GM21723 (cell line): ENCODE results near the gene SS18L1.

Experiments
- ATAC-seq: cut with Tn5 transposase; IDR thresholded peaks from one replicate; pipeline ENCODE4 v1.9.1; 2021; ENCODE audit warnings: mild to moderate bottlenecking, moderate library complexity; ENCODE audit not compliant: unreplicated experiment

The SS18L1 gene

GRCh38 chr20:62222972-62223371 is 79.4 kb downstream of the SS18L1 start:
- no peak for ATAC-seq

GRCh38 chr20:62223571-62223970 is 80.0 kb downstream of the SS18L1 start:
- no peak for ATAC-seq

- ATAC-seq, result no peak
Measured at GRCh38 chr20:62224113-62224855, 80.7 kb downstream of the SS18L1 start.

- ATAC-seq, result no peak
Measured at GRCh38 chr20:62225026-62225425, 81.5 kb downstream of the SS18L1 start.

GRCh38 chr20:62225820-62226635 is 82.5 kb downstream of the SS18L1 start:
- ATAC-seq, result no peak

- no peak for ATAC-seq
Measured at GRCh38 chr20:62226707-62227590, 83.4 kb downstream of the SS18L1 start.

- no peak for ATAC-seq
Measured at GRCh38 chr20:62227591-62227976, 84.0 kb downstream of the SS18L1 start.

GRCh38 chr20:62227977-62228958 is 84.7 kb downstream of the SS18L1 start:
- ATAC-seq, result no peak

- no peak for ATAC-seq
Measured at GRCh38 chr20:62228982-62229545, 85.5 kb downstream of the SS18L1 start.

- no peak for ATAC-seq
Measured at GRCh38 chr20:62229667-62230066, 86.1 kb downstream of the SS18L1 start.

- no peak for ATAC-seq
Measured at GRCh38 chr20:62230276-62230675, 86.7 kb downstream of the SS18L1 start.

GRCh38 chr20:62230696-62231095 is 87.1 kb downstream of the SS18L1 start:
- ATAC-seq, result no peak

GRCh38 chr20:62231292-62231691 is 87.7 kb downstream of the SS18L1 start:
- ATAC-seq, result no peak
